OCI-LY3 (cell line): Measurements from ENCODE around the gene TRIM66.

Experiments
- CTCF ChIP-seq: fragments of 200-600, 300-600 bp; sonication (generic); IDR thresholded peaks from 2 replicates; pipeline ENCODE4 v1.5.1; 2014; ENCODE audit warnings: antibody characterized with exemption, low read length, low read depth
- EZH2phosphoT487 ChIP-seq: fragments of 200-600 bp; shearing (Covaris generic); IDR thresholded peaks from 2 replicates; pipeline ENCODE4 v1.6.1; 2018; ENCODE audit warnings: antibody characterized with exemption, mixed run types, low read depth

GRCh38 chr11:8641332-8641731 lies 41.1 kb downstream of the TRIM66 start:
- no peak for TF ChIP-seq CTCF
- no peak for TF ChIP-seq EZH2phosphoT487
